ENCODE measurements around the gene SSX3.

The SSX3 gene

DNA sequence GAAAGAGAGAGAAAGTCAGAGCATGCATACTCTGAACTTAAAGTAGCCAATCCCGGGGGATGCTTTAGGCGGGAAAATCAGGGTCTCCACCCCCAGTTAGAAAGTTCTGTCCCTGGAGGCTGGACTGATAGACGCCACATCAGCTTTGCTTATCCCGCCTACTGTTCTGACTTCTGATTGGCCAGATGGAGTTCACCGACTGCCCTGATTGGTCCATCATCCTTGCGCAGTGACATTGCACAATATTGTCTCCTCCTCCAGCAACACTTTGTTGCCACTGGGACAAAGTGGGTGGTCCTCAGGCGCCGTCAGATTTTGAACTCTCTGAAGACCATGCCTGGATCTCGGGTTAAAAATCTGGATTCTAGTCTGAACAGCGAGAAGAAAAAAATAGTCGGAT lies 50.3 kb downstream of the SSX3 start:
- Histone ChIP-seq H3K27ac (no peak overlapping the region), H3K4me3 (ENCODE audit: low read depth, low read length) (no peak overlapping the region), H3K27me3 (replicated peaks) (no peaks in the 10 kb centered on the region), H3K36me3 (replicated peaks) (no peaks in the 10 kb centered on the region)
- in situ Hi-C loops (cut with HindIII; ENCODE audit: low pct_ligation_motif_present, low sequenced_read_pairs) = no loop called here
- DNase-seq = no peak
- TF ChIP-seq, protein P1, sequence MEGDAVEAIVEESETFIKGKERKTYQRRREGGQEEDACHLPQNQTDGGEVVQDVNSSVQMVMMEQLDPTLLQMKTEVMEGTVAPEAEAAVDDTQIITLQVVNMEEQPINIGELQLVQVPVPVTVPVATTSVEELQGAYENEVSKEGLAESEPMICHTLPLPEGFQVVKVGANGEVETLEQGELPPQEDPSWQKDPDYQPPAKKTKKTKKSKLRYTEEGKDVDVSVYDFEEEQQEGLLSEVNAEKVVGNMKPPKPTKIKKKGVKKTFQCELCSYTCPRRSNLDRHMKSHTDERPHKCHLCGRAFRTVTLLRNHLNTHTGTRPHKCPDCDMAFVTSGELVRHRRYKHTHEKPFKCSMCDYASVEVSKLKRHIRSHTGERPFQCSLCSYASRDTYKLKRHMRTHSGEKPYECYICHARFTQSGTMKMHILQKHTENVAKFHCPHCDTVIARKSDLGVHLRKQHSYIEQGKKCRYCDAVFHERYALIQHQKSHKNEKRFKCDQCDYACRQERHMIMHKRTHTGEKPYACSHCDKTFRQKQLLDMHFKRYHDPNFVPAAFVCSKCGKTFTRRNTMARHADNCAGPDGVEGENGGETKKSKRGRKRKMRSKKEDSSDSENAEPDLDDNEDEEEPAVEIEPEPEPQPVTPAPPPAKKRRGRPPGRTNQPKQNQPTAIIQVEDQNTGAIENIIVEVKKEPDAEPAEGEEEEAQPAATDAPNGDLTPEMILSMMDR (IDR thresholded peaks at IDR 0.05; ENCODE audit: low read depth, low read length, missing control alignments) = no peak
